SK-N-SH treated with all-trans-retinoic acid at 6 μM for 48 hours (cell line): ENCODE measurements around the gene OR4D2.

ENCODE experiments used
- ATAC-seq: fragments of 200-7000 bp; cut with Tn5 transposase; 3 replicates; pipeline ENCODE4 v1.9.1; 2020; ENCODE audit warnings: mild to moderate bottlenecking, moderate library complexity
- ARNTL ChIP-seq: fragments of 450-650 bp; formaldehyde crosslinking; IDR thresholded peaks from 2 replicates; pipeline ENCODE4 v1.5.0; 2020; ENCODE audit warnings: low read depth, mild to moderate bottlenecking, moderate library complexity, borderline replicate concordance
- CREB5 ChIP-seq: fragments of 250-450 bp; sonication (Bioruptor Pico); IDR thresholded peaks from 2 replicates; pipeline ENCODE4 v1.5.1; 2020; ENCODE audit warnings: low read depth, mild to moderate bottlenecking, moderate library complexity
- CSDC2 ChIP-seq: fragments of 250-450 bp; sonication (Bioruptor Pico); IDR thresholded peaks from 2 replicates; pipeline ENCODE4 v1.5.0; 2020; ENCODE audit warnings: mild to moderate bottlenecking, moderate library complexity
- ESRRG ChIP-seq: fragments of 250-450 bp; sonication (Bioruptor Pico); IDR thresholded peaks from 2 replicates; pipeline ENCODE4 v1.6.1; 2021; ENCODE audit warnings: mild to moderate bottlenecking
- GLIS3 ChIP-seq: fragments of 250-450 bp; sonication (Bioruptor Pico); IDR thresholded peaks from 2 replicates; pipeline ENCODE4 v1.5.0; 2020; ENCODE audit warnings: mild to moderate bottlenecking, moderate library complexity
- ISL1 ChIP-seq: fragments of 250-450 bp; sonication (Bioruptor Pico); IDR thresholded peaks from 2 replicates; pipeline ENCODE4 v2.1.2; 2022; ENCODE audit warnings: mild to moderate bottlenecking, moderate library complexity
- OSR1 ChIP-seq: fragments of 250-450 bp; sonication (Bioruptor Pico); IDR thresholded peaks from 2 replicates; pipeline ENCODE4 v1.8.0; 2022; ENCODE audit warnings: moderate library complexity, mild to moderate bottlenecking, inconsistent platforms
- PATZ1 ChIP-seq: fragments of 250-450 bp; sonication (Bioruptor Pico); IDR thresholded peaks from 2 replicates; pipeline ENCODE4 v1.8.0; 2020; ENCODE audit warnings: mild to moderate bottlenecking, moderate library complexity, borderline replicate concordance
- POU6F1 ChIP-seq: fragments of 250-450 bp; sonication (Bioruptor Pico); IDR thresholded peaks from 2 replicates; pipeline ENCODE4 v1.8.0; 2021; ENCODE audit warnings: low read depth, mild to moderate bottlenecking, moderate library complexity, borderline replicate concordance
- PPARA ChIP-seq: fragments of 250-450 bp; sonication (Bioruptor Pico); IDR thresholded peaks from 2 replicates; pipeline ENCODE4 v1.5.0; 2020; ENCODE audit warnings: mild to moderate bottlenecking, borderline replicate concordance
- RARB ChIP-seq: fragments of 250-450 bp; sonication (Bioruptor Pico); IDR thresholded peaks from 2 replicates; pipeline ENCODE4 v1.8.0; 2021; ENCODE audit warnings: mild to moderate bottlenecking, moderate library complexity
- SNAI2 ChIP-seq: fragments of 250-450 bp; sonication (Bioruptor Pico); IDR thresholded peaks from 2 replicates; pipeline ENCODE4 v1.5.0; 2020; ENCODE audit warnings: mild to moderate bottlenecking, moderate library complexity
- TCF4 ChIP-seq: fragments of 250-450 bp; sonication (Bioruptor Pico); IDR thresholded peaks from 2 replicates; pipeline ENCODE4 v1.8.0; 2021; ENCODE audit warnings: mild to moderate bottlenecking, moderate library complexity, borderline replicate concordance
- TOX ChIP-seq: fragments of 250-450 bp; sonication (Bioruptor Pico); IDR thresholded peaks from 2 replicates; pipeline ENCODE4 v1.8.0; 2021; ENCODE audit warnings: mild to moderate bottlenecking, moderate library complexity, borderline replicate concordance
- TSHZ2 ChIP-seq: fragments of 250-450 bp; sonication (Bioruptor Pico); IDR thresholded peaks from 2 replicates; pipeline ENCODE4 v1.5.0; 2020; ENCODE audit warnings: mild to moderate bottlenecking, moderate library complexity
- ZC3H10 ChIP-seq: fragments of 250-450 bp; sonication (Bioruptor Pico); IDR thresholded peaks from 2 replicates; pipeline ENCODE4 v1.5.1; 2021; ENCODE audit warnings: mild to moderate bottlenecking, moderate library complexity
- ZFP3 ChIP-seq: fragments of 250-450 bp; sonication (Bioruptor Pico); IDR thresholded peaks from 2 replicates; pipeline ENCODE4 v1.5.0; 2020; ENCODE audit warnings: mild to moderate bottlenecking, moderate library complexity
- ZFP30 ChIP-seq: fragments of 450-650 bp; formaldehyde crosslinking; IDR thresholded peaks from 2 replicates; pipeline ENCODE4 v1.5.0; 2022; ENCODE audit warnings: mild to moderate bottlenecking, moderate library complexity
- ZNF565 ChIP-seq: fragments of 450-650 bp; formaldehyde crosslinking; conservative IDR thresholded peaks from 2 replicates; pipeline ENCODE4 v1.5.0; 2020; ENCODE audit warnings: low read depth, mild to moderate bottlenecking, moderate library complexity
- ZNF70 ChIP-seq: fragments of 450-650 bp; formaldehyde crosslinking; IDR thresholded peaks from 2 replicates; pipeline ENCODE4 v1.5.0; 2020; ENCODE audit warnings: mild to moderate bottlenecking, moderate library complexity
- ZNF8 ChIP-seq: fragments of 450-650 bp; formaldehyde crosslinking; IDR thresholded peaks from 2 replicates; pipeline ENCODE4 v1.5.0; 2020; ENCODE audit warnings: mild to moderate bottlenecking, moderate library complexity

The OR4D2 gene

GRCh38 chr17:58192612-58193011 is 25.8 kb downstream of the OR4D2 start, which contains the start of gene EPX:
Gene EPX (plus strand): TSS chr17:58192726. CDS start chr17:58192847, 121 bp downstream.
- no peak for ATAC-seq
- TF ChIP-seq OSR1 (no peak), TSHZ2 (CRISPR knock-in tag) (no peak), CSDC2 (CRISPR knock-in tag) (no peak), ARNTL (no peak), ZNF70 (no peak), TOX (CRISPR knock-in tag) (no peak), POU6F1 (CRISPR knock-in tag) (no peak), SNAI2 (CRISPR knock-in tag) (no peak), ZFP30 (CRISPR knock-in tag) (no peak), CREB5 (CRISPR knock-in tag) (no peak), RARB (CRISPR knock-in tag) (no peak), ZNF565 (CRISPR knock-in tag) (no peak), ZNF8 (no peak), ISL1 (CRISPR knock-in tag) (no peak)

GRCh38 chr17:58193641-58194255 is 27.0 kb downstream of the OR4D2 start:
- ATAC-seq, result no peak
- TF ChIP-seq ARNTL (no peak), TSHZ2 (CRISPR knock-in tag) (no peak), TCF4 (no peak), PATZ1 (CRISPR knock-in tag) (no peak), RARB (CRISPR knock-in tag) (no peak), TOX (CRISPR knock-in tag) (no peak), OSR1 (no peak), ZC3H10 (no peak), ZNF70 (no peak), GLIS3 (CRISPR knock-in tag) (no peak), PPARA (CRISPR knock-in tag) (no peak), ZNF8 (no peak), CSDC2 (CRISPR knock-in tag) (no peak), ESRRG (CRISPR knock-in tag) (no peak), ZFP3 (CRISPR knock-in tag) (no peak), SNAI2 (CRISPR knock-in tag) (no peak), POU6F1 (CRISPR knock-in tag) (no peak)
